Dedifferentiated amniotic fluid mesenchymal stem cell (primary cell): ENCODE results near the gene RTCA.
"Not testable (repeated sequence)": the region's sequence is repeated elsewhere in the genome, so short reads cannot be mapped to it uniquely, and the experiment has no call there.

Experiments
- DNase-seq: peaks from one replicate; pipeline ENCODE4 v3.0.0-alpha.2; 2016; ENCODE audit errors: extremely low spot score

The RTCA gene

DNA sequence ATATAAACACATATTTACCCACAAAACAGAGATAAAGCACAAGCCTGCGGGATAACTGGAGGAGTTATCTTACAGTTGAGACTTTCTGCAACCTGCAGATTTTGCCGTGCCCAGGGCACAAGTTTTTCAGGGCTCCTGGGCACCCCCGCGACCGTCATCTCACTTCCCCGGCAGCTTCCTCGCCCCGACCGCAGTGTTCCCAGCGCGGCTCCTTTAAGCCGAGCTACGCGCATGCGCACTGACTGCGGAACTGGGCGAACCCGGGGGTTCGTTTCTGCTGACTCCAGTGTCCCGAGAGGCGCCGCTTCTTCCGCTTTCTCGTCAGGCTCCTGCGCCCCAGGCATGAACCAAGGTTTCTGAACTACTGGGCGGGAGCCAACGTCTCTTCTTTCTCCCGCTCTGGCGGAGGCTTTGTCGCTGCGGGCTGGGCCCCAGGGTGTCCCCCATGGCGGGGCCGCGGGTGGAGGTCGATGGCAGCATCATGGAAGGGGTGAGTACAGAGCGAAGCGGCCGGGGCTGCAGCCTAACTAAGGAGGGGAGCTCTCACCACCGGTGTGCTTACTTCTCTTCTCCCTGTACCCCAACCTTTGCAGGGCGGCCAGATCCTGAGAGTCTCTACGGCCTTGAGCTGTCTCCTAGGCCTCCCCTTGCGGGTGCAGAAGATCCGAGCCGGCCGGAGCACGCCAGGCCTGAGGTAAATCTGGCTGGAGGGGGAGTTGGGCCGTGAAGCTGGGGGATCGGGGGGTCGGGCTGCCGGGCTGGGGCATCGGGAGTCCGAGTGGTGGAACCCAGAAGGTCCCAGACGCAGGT is at the start of gene RTCA:
TSS of gene RTCA (plus strand) at position 286 of the 810 bp plus-strand sequence. CDS start at position 446, 160 bp downstream.
- peak; percentile 96 for DNase-seq

DNA sequence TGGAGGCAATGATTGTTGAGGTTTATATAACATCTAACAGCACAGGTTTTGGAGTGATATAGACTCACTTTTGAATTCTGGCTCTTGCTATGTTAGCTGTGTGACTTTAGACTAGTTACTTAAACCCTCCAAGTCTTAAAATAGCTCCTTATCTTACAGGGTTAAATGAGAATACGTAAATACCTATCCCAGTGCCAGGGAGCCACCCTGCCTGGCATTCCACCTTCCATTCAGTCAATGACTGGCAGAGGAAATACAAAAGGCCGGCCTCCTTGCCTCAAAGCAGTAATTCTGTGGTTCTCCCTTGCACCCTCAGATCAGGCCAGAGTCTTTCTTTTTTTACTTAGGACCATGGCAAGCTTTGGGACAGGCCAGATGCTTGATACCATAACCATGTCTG is 48.2 kb upstream of the RTCA start:
- no peak for DNase-seq

DNA sequence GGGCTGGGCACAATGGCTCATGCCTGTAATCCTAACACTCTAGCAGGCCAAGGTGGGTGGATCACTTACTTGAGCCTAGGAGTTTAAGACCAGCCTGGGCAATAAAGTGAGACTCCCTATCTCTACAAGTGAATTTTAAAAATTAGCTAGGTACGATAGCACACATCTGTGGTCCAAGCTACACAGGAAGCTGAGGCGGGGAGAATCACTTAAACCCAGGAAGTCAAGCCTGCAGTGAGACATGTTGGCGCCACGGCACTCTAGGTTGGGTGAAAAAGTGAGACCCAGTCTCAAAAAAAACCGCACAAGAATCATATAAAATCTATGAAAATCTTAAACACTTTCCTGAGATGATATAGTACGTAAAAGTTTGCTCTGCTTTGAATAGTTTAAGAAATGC is 46.6 kb upstream of the RTCA start:
- DNase-seq: no peak

DNA sequence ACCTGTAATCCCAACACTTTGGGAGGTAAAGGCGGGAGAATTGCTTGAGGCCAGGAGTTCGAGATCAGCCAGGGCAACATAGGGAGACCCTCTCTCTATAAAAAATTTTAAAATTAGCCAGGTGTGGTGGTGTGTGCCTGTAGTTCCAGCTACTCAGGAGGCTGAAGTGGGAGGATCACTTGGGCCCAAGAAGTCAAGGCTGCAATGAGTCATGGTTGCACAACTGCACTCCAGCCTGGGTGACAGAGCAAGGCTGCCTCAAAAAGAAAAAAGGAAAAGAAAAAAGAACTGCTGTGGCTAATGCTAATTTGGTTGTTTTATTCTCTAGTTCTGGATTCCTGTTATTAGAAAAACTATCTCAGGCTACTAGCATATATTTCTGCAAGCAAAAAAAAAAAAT is 46.1 kb upstream of the RTCA start:
- no peak for DNase-seq

DNA sequence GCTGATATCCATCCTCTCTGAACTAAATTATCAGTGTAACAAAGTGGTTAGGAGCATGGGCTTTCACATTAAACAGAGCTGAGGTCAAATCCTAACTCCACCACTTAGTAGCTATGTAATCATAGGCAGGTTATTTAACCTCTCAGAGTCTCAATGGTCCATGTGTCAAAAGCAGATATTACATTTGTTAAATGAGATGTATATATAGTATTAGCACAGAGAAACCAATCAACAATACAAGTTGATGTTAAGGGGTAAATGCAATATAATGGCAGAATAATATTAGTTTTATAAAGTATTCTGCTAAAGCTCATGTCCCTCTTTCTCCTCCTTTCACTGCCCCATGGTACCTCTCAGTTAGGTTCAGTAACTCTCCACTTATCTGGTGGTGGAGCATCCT is 43.6 kb upstream of the RTCA start:
- DNase-seq: no peak

DNA sequence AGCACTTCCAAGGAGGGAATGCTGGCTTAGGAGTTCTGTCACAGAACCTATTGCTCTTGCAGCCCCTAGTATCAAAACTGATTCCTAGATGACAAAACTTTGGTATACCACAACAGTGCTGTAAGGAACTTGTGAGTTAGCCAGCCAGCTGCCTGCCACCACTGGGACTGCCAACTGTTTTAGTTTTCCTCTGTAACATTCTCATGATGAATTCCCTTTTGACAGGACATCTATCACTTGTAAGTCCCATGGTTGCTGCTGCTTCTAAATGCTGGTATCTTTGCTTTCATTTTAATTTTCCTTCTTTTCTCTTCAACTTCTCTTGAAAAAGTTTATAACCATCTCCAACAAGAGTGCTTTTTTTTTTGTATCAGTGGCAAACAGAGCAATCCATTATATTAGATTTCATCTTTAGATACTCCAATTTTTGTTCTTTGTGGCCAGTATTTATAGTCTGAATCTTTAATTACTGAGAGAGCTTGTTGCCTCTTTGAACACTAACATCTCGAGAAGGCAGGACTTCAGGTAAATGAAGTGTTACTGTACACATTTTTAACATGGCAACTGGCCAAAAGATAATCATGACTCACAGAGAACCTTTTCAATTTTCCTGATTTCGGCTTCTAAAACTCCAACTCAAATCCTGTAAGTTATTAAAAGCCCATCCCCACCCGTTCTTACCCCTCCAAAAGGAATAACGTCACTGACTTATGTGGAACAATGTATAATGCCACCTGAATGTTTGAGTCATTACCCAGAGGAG is 36.2 kb upstream of the RTCA start:
- no peak for DNase-seq

DNA sequence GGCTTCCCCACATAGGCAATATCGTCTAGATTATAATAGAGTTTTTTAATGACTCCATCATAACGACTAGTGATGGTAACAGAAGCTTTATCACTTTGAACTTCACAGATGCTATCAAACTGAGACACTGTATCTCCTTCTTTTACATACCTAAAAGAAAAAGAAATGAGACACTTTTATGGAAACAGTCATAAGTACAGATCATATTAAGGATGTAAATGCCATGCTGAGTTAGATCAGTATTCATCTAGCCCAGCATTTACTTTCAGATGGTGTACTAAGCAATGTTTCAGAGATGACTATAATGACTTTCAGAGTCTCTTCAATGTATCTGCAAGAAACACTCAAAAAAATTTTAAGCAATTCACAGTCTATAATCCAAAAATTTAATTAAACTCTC is 35.3 kb upstream of the RTCA start:
- DNase-seq: no peak

DNA sequence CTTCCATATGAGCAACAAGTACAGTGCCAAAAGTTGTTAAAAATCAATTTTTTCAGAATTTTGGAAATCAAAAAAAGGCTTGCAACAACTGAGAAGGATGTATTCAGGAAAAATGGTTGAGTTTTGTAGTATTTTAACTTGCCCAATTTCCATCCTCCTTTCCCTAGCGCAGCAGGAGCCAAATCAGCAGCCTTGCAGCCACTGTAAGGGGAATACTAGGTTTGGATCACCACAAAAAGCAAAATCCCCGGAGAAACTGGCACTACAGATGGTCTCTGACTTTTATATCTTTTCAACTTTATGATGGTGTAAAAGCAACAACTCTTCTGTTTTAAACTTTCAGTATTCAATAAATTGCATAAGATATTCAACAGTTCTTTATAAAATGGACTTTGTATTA is 34.3 kb upstream of the RTCA start:
- no peak for DNase-seq

DNA sequence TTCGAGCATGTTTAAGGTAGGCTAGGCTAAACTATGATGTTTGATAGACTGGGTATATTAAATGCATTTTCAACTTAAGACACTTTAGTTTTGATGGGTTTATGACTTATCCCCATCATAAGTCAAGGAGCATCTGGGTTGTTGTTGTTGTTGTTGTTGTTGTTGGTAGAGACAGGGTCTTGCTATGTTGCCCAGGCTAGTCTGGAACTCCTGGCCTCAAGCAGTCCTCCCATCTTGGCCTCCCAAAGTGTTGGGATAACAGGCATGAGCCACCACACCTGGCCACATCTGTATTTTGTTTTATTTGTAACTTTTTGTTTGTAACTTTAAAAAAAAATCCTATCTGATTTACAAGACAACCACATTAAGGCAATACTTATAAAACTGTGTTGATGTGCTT is 33.9 kb upstream of the RTCA start:
- DNase-seq: no peak

DNA sequence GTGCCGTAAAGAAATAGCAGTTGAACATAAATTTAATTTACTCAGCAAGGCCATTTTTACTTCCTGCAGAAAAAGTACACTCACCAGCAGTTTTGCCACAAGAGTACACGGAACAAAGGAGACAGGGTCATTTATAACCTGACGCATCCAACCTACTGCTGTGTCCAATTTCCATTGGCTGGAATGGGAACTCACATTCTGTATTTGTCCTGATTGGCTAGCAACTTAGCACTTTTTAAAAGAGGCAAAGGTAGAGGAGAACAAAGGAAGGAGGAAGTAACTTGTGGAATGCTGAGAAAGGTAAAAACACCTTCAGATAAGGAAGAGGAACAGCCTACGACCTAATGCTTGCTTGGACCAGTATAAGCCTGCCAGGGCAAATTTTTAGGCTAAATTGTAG is 32.5 kb upstream of the RTCA start:
- DNase-seq: not testable (repeated sequence)

DNA sequence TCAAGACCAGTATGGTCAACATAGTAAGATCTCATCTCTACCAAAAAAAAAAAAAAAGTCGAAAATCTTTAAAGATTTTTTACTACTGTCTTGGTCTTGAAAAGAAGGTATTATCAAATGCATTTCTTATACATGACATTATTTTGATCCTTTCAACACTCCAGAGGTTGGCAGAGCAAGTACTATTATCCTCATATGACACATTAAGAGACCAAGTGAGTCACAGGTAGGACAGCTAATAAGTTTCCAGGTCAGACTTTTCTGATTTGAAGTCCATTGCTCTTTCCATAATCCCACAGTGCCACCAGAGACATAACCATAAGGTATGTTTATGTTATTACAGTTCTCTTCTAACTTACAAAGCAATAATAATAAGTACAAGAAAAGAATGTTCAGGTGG is 31.6 kb upstream of the RTCA start:
- no peak for DNase-seq

DNA sequence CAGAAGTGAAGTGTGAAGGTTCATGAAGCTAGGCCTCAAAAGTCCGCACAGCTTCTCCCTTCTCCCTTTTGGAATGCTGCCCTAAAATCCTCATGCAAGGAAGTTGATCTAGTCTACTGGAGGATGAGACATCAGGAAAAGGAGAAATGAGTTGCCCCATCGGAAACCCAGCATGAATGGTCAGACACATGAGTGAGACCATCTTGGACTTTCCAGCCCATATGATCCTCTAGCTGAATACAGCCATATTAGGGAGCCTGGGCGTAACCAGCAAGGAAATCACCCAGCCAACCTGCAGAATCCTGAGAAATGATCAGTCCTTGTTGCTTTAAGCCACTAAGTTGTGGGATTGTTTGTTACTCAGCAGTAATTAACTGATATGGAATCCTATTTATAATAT is 28.9 kb upstream of the RTCA start:
- no peak for DNase-seq

DNA sequence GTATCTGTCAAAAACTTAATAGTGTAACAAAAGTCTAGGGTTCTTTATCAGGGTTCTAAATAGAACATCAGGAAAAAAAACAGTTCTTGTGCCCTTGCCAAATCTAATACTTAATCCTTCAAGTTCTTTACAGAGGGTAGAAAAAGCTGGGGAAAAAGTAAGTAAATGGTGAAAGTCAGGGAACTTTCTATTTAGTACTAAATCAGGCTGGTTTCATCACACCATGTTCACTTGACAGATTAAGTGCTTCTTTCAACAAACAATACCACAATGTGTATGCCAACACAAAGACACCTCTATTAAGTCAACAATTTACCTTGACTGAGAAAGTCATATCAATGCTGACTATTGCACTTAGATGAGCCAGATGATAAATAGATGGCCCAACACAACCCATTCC is 26.1 kb upstream of the RTCA start:
- no peak for DNase-seq

DNA sequence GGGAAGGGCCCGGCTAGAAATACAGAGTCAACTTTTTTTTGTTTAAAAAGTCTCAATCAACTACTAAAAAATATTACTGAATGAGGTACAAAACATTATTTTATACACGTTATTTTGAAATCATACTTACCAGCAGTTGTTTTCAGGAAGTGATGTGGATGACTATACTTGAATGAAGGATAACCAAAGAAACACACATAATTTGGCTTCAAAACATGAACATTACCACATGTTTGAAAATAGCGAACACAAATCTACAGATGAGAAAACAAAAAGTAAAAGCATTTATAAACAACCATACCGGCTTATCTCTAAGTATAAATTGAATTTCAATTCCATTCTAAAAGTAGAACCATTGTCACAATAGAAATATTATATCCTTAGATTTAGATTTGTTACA is 25.4 kb upstream of the RTCA start:
- no peak for DNase-seq

DNA sequence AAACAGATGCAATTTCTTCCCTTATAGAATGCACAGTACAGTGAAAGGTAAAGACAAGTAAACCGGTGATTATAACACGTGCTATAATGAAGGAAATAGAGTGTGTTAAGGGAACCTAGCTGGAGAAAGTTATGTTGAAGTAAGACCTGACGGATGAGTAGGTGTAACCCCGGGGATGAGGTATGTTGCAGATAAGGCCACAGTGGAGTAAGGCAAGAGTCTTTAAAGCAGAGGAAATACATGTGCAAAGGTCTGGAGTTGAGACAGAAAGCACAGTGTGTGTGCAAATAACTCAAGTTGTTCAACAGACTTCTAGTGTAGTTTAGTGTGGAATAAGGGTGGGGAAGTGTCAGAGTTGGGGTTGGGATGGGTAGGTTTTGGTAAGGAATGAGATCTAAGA is 19.3 kb upstream of the RTCA start:
- no peak for DNase-seq

DNA sequence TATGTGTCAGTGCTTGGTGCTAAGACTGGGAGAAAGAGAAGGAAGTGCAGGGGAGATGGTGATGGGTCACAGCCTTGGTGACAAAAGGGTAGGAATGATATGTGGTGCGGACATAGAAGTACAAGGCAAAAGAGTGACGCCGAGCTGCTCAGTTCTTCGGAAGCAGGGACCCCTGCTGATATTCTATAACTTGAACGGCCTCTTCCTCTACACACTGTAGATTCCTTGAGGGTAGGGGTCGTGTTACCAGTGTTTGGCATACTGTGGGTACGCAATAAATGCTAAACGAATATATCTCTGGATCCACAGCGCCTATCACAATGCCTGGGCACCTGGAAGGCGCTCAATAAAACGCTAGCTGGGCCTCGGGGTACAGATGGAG is 16.9 kb upstream of the RTCA start:
- no peak for DNase-seq

DNA sequence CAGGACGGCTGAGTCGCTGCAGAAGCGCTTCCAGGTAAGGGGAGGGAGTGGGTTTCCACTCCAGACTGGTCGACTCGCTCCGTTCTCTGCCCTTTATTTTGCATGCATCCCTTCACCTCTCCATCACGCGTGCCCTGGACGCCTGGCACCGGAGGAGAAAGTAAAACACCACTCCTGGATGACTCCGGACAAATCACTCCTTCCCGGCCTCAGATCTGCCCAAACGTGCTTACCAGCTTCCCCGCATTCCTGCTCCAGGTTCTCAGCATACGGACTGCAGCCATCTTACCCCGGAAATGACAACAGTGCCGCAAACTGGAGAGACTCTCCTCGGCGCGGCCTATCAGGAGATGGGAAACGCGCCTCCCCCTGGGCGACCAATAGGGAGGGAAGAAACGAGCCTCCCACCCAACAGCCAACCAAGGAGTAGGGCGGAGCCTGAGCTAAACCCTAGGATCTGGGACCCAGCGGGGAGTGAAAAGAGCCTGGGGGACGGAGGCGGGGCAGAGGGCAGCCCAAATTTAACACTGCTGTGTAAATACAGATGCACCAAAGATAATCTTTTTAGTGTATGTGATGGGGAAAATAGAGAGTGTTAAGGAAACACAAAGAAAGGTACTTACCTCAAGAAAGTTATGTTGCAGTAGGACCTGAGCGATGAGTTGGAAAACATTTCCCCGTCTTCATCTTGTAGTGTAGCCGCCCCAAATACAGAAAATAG is 16.3 kb upstream of the RTCA start, which contains the start of gene DBT:
TSS of gene DBT (minus strand) at position 298 of the 721 bp plus-strand sequence. CDS start at position 284, 14 bp downstream.
- DNase-seq: peak; percentile 95

DNA sequence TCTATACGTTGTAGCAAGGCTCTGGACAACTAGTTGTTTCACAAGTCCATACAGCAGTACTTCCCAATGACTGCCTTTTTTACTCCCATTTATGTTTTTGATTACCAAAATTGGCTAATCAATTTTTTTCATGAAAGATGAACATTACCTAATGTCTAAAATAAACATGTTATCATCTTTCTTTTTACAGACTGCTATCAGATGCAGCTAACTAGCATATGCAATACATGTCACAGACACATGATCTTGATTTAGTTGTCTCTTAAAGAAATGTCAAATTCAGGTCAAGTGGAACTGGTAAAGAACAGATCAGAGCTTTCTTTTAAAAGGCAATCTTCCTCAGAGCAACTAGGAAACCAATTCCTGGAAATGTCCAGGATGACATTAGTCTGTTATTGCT is 15.8 kb upstream of the RTCA start:
- DNase-seq: no peak

DNA sequence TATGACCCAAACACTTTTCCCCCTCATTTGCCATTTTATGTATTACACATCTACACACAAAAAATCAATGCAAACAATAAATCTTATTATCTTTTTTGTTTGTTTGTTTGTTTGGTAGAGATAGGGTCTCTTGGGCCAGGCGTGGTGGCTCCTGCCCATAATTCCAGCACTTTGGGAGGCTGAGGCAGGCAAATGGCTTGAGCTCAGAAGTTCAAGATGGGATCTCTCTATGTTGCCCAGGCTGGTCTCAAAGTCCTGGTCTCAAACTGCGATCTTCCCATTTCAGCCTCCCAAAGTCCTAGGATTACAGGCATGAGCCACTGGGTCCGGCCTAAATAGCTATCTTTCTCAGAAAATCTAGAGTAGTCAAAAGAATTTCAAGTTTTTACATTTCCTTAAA is 15.2 kb upstream of the RTCA start:
- no peak for DNase-seq

DNA sequence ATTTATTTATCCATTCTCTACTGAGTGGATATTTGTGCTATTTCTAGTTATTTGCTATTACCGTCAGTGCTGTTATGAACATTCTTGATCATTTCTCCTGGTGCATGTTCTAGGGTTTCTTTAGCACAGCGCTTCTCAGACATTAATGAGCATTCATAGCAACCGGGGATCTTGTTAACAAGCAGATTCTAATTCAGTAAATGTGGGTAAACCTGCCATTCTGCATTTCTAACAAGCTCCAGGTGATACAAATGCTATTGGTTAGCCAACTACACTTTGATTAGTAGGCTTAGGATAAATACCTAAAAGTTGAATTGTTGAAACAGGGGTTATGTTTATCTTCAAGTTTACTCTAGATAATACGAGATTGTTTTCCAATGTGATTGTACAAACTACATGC is 13.1 kb upstream of the RTCA start:
- DNase-seq: no peak

DNA sequence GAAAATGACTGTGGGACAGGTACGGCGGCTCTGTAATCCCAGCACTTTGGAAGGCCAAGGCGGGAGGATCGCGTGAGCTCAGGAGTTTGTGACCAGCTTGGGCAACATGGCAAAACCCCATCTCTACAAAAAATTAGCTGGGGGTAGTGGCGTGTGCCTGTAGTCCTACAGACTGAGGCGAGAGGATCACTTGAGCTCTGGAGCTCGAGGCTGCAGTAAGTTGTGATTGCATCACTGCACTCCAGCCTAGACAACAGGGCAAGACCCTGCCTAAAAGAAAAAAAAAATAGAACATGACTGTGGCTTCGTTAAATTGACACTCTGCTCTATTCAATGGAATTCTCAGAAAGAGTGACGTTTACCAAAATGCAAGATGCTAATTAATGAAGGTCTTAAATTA is 12.5 kb upstream of the RTCA start:
- no peak for DNase-seq

DNA sequence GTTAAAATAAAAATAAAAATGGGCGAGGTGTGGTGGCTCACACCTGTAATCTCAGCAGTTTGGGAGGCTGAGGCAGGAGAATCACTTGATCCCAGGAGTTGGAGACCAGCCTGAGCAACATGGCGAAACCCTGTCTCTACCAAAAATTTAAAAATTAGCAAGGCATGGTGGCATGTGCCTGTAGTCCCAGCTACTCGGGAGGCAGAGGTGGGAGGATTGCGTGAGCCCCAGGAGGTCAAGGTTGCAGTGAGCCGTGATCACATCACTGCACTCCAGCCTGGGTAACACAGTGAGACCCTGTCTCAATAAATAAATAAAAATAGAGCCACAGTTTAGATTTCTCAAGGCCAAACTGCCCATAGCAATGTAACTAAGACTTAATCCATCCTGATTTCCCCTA is 9.7 kb upstream of the RTCA start:
- DNase-seq: not testable (repeated sequence)

DNA sequence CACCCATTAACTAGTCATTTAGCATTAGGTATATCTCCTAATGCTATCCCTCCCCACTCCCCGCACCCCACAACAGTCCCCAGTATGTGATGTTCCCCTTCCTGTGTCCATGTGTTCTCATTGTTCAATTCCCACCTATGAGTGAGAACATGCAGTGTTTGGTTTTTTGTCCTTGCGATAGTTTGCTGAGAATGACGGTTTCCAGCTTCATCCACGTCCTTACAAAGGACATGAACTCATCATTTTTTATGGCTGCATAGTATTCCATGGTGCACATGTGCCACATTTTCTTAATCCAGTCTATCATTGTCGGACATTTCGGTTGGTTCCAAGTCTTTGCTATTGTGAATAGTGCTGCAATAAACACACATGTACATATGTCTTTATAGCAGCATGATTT is 7.6 kb upstream of the RTCA start:
- DNase-seq: not testable (repeated sequence)
